GM19043 (cell line): ENCODE data around the gene SLAIN2.

ENCODE experiments used
- ATAC-seq: cut with Tn5 transposase; IDR thresholded peaks from one replicate; pipeline ENCODE4 v1.9.1; 2021; ENCODE audit warnings: low read depth; ENCODE audit not compliant: unreplicated experiment

Gene SLAIN2

GRCh38 chr4:48333587-48333986, 7.7 kb upstream of the SLAIN2 start:
- ATAC-seq: no peak

DNA sequence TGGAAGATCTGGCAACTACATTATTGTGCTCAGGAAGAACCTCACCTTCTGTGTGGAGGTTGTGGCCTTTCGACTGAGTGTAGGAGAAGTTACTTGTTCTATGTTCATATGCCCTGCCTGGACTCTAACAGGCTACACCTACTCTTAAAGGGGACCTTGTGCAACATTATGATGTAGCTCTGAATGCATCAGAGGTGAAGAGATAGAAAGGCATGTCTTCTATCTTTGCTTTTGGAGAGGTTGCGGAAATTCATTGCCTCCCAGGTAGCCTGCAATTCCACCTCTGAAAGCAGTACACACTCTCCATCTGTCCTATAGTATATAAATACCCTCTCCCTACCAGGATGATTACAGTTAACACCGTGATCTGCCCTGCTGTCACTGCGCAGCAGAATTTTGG, 7.1 kb upstream of the SLAIN2 start:
- ATAC-seq: no peak

DNA sequence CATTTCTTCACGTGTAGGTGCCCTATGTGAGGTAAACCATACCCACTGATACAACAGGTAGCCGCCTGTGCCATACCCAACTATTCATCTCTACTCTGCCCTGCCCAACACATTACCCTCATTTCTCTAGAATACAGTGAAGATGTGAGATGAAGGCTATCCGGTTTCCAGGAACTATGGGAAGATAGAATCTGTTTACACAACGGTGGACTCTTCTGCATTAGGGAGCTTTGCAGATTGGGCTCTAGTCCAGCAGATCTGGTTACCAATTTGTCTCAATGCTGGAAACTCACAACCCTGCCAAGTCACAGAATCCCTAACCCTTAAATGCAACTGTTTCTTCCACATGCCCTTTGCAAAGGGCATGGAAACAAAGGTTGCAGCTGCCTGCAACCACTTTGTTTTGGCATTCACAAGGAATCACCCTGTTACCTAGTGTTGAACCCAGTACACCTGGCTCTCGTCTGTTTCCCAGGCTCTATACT, 6.4 kb upstream of the SLAIN2 start:
- ATAC-seq: no peak

DNA sequence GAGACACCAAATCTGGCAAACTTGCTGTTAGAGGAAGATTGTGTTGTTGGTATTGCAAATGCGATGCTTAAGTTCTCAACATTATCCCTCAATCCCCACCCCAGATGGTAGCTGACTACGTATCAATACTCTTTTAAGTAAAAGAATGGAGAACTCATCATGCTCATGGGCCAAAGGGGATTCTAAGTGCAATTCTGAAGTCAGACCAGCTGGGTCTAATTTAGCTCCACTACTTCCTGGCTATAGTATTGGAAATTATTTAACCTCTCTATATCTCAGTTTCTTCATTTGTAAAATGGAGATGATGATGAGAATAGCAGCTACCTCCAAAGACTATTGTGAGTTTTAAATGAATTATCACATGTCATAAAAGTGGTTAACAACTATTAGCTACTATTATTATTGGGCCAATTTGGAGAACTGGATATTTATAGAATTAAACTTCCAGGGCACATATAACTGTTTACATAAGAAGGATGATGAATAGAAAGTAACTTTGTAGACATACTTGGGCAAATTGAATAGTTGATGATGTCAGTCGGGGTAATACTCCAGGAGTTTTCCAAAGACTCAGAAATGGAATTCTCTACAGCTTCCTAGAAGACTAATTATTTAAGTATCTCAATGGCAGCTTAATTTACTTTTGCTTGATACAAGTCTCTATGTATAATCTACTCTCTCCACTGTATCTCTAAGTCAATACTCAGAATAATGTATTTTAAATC, 5.0 kb upstream of the SLAIN2 start:
- no peak for ATAC-seq

GRCh38 chr4:48337731-48338130, 3.6 kb upstream of the SLAIN2 start:
- ATAC-seq: no peak

- no peak for ATAC-seq
These were observed 1.7 kb upstream of the SLAIN2 start for GRCh38 chr4:48339642-48340041.

GRCh38 chr4:48340276-48340964, 909 bp upstream of the SLAIN2 start:
- ATAC-seq: no peak

- ATAC-seq: peak; percentile 10
These were observed 662 bp downstream of the SLAIN2 start for GRCh38 chr4:48341776-48342605.

DNA sequence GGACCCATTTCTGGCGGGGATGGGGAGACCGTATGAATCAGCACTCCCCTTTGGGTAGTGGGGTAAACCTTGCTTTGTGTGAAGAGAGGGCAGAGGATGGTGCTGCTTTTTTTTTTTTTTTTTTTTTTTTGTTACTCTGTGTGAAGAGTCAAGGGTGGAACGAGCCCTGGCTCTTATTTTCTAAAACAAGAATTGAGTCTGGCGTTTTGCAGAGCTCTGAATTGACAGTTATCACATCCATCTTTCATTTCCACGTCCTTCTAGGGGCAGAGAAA, 1.2 kb downstream of the SLAIN2 start:
- ATAC-seq: no peak

DNA sequence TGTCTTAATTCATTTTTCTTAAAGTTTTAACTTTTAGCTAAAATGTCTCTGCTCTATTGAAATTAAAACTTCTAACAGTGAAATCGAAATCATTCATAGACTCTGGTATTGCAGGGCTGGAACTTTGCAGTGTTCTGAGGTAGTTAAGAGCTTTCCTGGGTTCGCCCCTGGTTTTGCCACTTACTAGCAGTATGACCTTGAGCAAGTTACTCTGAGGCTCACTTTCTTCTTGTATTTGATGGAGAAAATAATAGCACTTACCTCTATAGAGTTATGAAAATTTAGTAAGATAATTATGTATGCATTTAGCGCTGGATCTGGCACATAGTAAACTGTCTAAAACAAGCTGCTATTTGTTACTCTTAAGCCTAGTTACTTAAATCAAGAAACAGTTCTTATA, 1.7 kb downstream of the SLAIN2 start:
- ATAC-seq: no peak

GRCh38 chr4:48343551-48343950, 2.2 kb downstream of the SLAIN2 start:
- ATAC-seq: no peak

GRCh38 chr4:48345542-48345941, 4.2 kb downstream of the SLAIN2 start:
- ATAC-seq: no peak

DNA sequence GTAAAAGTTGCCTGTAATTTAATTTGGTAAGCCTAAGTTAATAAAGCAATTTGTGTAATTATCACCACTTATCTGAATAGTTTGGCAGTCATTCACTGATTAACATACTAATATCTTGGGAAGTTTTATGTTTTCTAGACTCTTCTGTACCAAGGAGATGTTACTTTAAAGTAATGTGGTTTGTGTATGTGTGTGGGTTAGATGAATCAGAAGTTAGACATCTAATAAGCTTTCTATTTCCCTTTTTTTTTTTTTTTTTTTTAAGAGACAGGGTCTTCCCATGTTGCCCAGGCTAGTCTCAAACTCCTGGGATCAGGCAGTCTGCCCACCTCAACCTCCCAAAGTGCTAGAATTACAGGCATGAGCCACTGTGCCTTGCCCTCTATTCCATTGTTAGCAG, 5.3 kb downstream of the SLAIN2 start:
- no peak for ATAC-seq

GRCh38 chr4:48347282-48347921, 6.1 kb downstream of the SLAIN2 start:
- no peak for ATAC-seq

DNA sequence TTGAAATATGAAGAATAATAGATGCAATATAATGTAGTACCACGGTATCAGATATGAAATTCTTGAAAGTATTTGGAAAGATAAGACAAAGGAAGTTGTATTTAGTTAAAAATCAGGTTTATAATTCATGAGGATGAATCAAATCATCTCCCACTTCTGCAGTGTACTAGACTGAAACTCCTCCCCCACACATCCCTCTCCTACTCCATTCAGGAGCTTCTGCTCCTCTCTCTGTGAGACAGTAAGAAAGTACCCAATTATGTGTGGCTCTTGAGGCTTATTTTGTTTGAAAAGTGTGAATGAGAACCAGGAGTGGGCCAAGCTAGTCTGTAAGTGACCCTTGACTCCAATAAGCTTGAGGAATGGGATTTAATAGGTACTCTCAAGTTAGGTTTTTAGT, 9.5 kb downstream of the SLAIN2 start:
- ATAC-seq: no peak

GRCh38 chr4:48352793-48353192, 11.5 kb downstream of the SLAIN2 start:
- ATAC-seq: no peak

- ATAC-seq: no peak
These were observed 15.0 kb downstream of the SLAIN2 start for GRCh38 chr4:48356355-48356754.

DNA sequence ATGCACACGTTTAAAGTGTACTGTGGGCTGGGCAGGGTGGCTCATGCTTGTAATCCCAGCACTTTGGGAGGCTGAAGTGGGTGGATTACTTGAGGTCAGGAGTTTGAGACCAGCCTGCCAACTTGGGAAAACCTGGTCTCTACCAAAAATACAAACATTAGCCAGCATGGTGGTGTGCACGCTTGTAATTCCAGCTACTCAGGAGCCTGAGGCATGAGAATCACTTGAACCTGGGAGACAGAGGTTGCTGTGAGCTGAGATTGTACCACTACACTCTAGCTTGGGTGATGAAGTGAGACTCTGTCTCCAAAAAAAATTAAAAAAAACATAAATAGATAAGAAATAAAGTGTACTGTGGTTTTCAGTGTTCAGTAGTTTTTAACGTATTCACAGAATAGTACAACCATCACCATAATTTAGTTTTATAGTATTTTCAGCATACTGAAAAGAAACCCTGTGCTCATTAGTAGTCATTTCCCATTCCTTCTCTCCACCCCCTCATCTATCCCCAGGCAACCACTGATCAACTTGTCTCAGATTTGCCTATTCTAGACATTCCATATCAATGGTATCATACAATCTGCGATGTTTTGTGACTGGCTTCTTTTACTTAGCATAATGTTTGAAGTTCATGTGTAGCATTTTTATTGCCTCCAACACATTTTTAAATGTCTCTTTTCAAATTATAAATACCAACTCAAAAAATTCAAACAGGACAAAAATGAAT, 19.1 kb downstream of the SLAIN2 start:
- ATAC-seq: no peak

GRCh38 chr4:48361012-48361400, 19.7 kb downstream of the SLAIN2 start:
- ATAC-seq: no peak

DNA sequence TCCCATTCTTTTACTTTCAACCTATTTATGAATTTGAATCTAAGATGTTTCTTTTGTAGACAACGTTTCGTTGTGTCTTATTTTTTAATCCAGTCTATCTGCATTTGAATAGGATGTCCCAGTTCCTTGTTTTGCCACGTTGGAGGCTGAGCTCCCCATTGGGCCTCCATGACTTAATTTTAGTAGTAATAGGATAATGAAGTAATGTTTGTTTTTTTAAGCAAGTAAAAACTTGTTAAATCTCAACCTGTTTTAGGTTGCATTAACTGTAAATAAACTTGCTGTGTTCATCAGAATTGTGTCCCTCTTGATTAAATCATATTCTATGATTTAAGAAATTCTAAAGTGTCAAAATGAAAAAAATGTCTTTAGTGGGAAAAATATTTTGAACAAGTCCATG, 25.3 kb downstream of the SLAIN2 start:
- ATAC-seq: no peak
